ENCODE measurements around the gene RTN4RL1. TPM values are rescaled to one million over a fixed set of nuclear protein-coding genes. Genes with fewer than 3 reads are reported as not detected.

Gene RTN4RL1
- total RNA-seq, 4 donors from 2014 or later, result 0.50 to 0.86 (median 0.67) TPM

DNA sequence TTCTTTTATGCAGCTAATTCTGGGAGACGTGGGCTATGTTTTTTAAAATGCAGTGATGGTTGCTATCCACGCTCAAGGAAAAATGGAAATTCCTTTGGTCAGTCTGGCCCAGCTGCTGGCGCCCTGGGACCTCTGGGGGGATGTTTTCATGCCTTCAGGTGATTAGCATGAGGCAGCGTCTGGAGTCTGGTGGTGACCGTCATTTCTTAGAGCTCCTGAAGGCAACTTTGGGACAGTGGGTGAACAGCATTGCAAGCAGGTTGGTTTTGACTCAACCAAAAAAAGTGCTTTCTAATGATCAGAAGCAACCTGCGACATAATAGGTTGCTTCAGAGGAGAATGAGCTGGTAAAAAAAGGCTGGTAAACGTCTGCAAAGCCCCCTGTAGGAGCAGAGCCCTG, 113.0 kb downstream of the RTN4RL1 start:
- Histone ChIP-seq H3K27me3 (peaks cover 0 to 95% (median 17%) of the 10 kb centered on the region in 4 donors), H3K9me3 (no peaks in the 10 kb centered on the region), H3K4me1 (peaks cover 4 to 16% (median 13%) of the 10 kb centered on the region in 4 donors), H3K36me3 (no peaks in the 10 kb centered on the region), H3K27ac (replicated peaks in 1 of 4) (no peak overlapping the region), H3K4me3 (no peak overlapping the region)
- no peak for TF ChIP-seq POLR2AphosphoS5 (IDR thresholded peaks at IDR 0.05)
- no peak for TF ChIP-seq POLR2A (IDR thresholded peaks at IDR 0.05; ENCODE audit: low read depth)
- no peak for TF ChIP-seq EP300 (IDR thresholded peaks at IDR 0.05)
- TF ChIP-seq CTCF (IDR thresholded peaks at IDR 0.05), result no peak
- no peak for DNase-seq (ENCODE audit: extremely low spot score)
- intact Hi-C loops (cut with DNase I), result no loop called here
- 59% methylated on average over 7 of the region's 7 CpGs for WGBS

DNA sequence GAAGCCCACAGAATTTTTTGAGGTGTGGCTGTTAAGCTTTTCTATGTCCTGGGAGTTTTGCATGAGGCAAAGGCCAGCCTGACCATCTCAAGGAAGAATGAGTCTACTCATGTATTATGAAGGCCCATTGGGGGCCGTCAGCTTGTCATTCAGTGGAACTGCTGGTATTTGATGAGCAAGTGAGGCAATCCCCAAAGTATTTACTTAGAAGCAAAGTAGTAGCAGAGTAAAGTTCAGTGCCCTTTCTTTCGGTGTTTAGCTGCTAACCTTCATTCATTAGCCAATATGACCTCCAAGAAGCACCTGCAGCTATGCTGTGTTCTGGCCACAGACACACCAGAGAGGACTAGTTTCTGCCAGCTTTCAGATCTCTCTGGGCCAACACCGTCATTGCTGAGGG, 115.1 kb downstream of the RTN4RL1 start:
- H3K27me3 ChIP-seq, result peaks cover 0 to 96% (median 23%) of the 10 kb centered on the region in 4 donors

GRCh38 chr17:1908699-1909309, 116.3 kb downstream of the RTN4RL1 start:
- Histone ChIP-seq H3K4me3 (peak overlapping the region; percentile 21 to 40 (median 31)), H3K27ac (replicated peaks in 1 of 4) (no peak overlapping the region), H3K9me3 (no peaks in the 10 kb centered on the region), H3K4me1 (peaks cover 4 to 16% (median 13%) of the 10 kb centered on the region in 4 donors), H3K27me3 (peaks cover 0 to 92% (median 23%) of the 10 kb centered on the region in 4 donors), H3K36me3 (no peaks in the 10 kb centered on the region)
- no peak for TF ChIP-seq POLR2A (IDR thresholded peaks at IDR 0.05; ENCODE audit: low read depth)
- peak; percentile 69 for TF ChIP-seq CTCF (IDR thresholded peaks at IDR 0.05)
- no peak for TF ChIP-seq EP300 (IDR thresholded peaks at IDR 0.05)
- TF ChIP-seq POLR2AphosphoS5 (IDR thresholded peaks at IDR 0.05), result peak in 1 of 2 donors; percentile 24
- intact Hi-C loops (cut with DNase I), result loop anchor here (1.0 to 5.0 kb wide), 2 partner anchors 117 to 133 kb away; partner anchors contain the start of gene OVCA2
- 21% methylated on average over 6 of the region's 22 CpGs for WGBS
- DNase-seq (ENCODE audit: extremely low spot score), result no peak

More for the DNA sequence above, 115.1 kb downstream of the RTN4RL1 start:
- Histone ChIP-seq H3K27ac (replicated peaks in 1 of 4) (no peak overlapping the region), H3K4me1 (peaks cover 4 to 16% (median 13%) of the 10 kb centered on the region in 4 donors), H3K4me3 (no peak overlapping the region), H3K9me3 (no peaks in the 10 kb centered on the region), H3K36me3 (no peaks in the 10 kb centered on the region)
- TF ChIP-seq EP300 (IDR thresholded peaks at IDR 0.05) (no peak), POLR2A (IDR thresholded peaks at IDR 0.05; ENCODE audit: low read depth) (no peak), CTCF (IDR thresholded peaks at IDR 0.05) (no peak), POLR2AphosphoS5 (IDR thresholded peaks at IDR 0.05) (no peak)
- 96% methylated on average over 2 of the region's 3 CpGs for WGBS
- no peak for DNase-seq (ENCODE audit: extremely low spot score)
- intact Hi-C loops (cut with DNase I), result loop anchor here (1.0 to 5.0 kb wide), 2 partner anchors 116 to 132 kb away; partner anchors contain the start of gene OVCA2

- intact Hi-C loops (cut with DNase I), result loop anchor here (5.0 kb wide), 1 partner anchor 134 kb away; the partner anchor contains the start of gene OVCA2
Observed at GRCh38 chr17:1907909-1908698, 117.0 kb downstream of the RTN4RL1 start.

More at GRCh38 chr17:1907909-1908698, 117.0 kb downstream of the RTN4RL1 start:
- no peak for DNase-seq (ENCODE audit: extremely low spot score)
- H3K36me3 ChIP-seq, result no peaks in the 10 kb centered on the region
- H3K27me3 ChIP-seq, result peaks cover 0 to 85% (median 23%) of the 10 kb centered on the region in 4 donors
- no peaks in the 10 kb centered on the region for H3K9me3 ChIP-seq
- peak overlapping the region; percentile 21 to 40 (median 31) for H3K4me3 ChIP-seq
- H3K4me1 ChIP-seq, result peaks cover 4 to 16% (median 13%) of the 10 kb centered on the region in 4 donors
- WGBS, result 28% methylated on average over 12 of the region's 49 CpGs
- no peak for TF ChIP-seq EP300 (IDR thresholded peaks at IDR 0.05)
- no peak for TF ChIP-seq POLR2AphosphoS5 (IDR thresholded peaks at IDR 0.05)
- TF ChIP-seq CTCF (IDR thresholded peaks at IDR 0.05), result no peak
- TF ChIP-seq POLR2A (IDR thresholded peaks at IDR 0.05; ENCODE audit: low read depth), result no peak
- H3K27ac ChIP-seq (replicated peaks in 1 of 4), result no peak overlapping the region

Data from esophagus muscularis mucosa (tissue), 4 donors.